Esophagus squamous epithelium (tissue), 5 donors: ENCODE data around the gene KRT74. TPM values are rescaled to one million over a fixed set of nuclear protein-coding genes. Genes with fewer than 3 reads are reported as not detected.

Experiments
- DNase-seq: peaks from one replicate; lab custom pipeline; 2025; lab: John Stamatoyannopoulos, UW
- H3K27ac ChIP-seq, 4 donors: fragments of 200-600 bp; sonication (generic); one replicate each; pipeline ENCODE4 v1.5.1; 2016 to 2019; ENCODE audit warnings: mild to moderate bottlenecking in 1 of 4
- H3K27me3 ChIP-seq, 4 donors: fragments of 200-600 bp; sonication (generic); 1 replicate in 3 of 4; 2 replicates in 1 of 4; pipeline versions ENCODE4 v1.5.1 to v1.6.0; 2017 to 2021; ENCODE audit warnings: antibody characterized with exemption in 1 of 4
- H3K36me3 ChIP-seq, 3 donors: fragments of 200-600 bp; sonication (generic); one replicate each; pipeline ENCODE4 v1.5.1; 2016 to 2019
- H3K4me1 ChIP-seq, 3 donors: fragments of 200-600 bp; sonication (generic); one replicate each; pipeline ENCODE4 v1.5.1; 2017 to 2019
- H3K4me3 ChIP-seq, 4 donors: fragments of 200-600 bp; sonication (generic); 1 replicate in 3 of 4; 2 replicates in 1 of 4; pipeline ENCODE4 v1.5.1; 2016 to 2019; ENCODE audit warnings: mild to moderate bottlenecking in 2 of 4, moderate library complexity in 1 of 4
- H3K9me3 ChIP-seq, 3 donors: fragments of 200-600 bp; sonication (generic); one replicate each; pipeline ENCODE4 v1.5.1; 2016 to 2019
- POLR2A ChIP-seq, 4 donors: fragments of 450-650 bp; IDR thresholded peaks; one replicate each; pipeline ENCODE4 v1.6.1; 2017; ENCODE audit warnings: antibody characterized with exemption in 4 of 4, mild to moderate bottlenecking in 4 of 4, moderate library complexity in 3 of 4
- WGBS, 2 donors: methylation state at CpG; one replicate each; pipeline ENCODE4 v1.1.5; 2018; 5-methylcytosine and 5-hydroxymethylcytosine counted together
- intact Hi-C: fragments of 100-400 bp; cut with DNase I; formaldehyde crosslinking; loops from one replicate; pipeline ENCODE4 v1.15.0; 2022
- total RNA-seq, 4 donors: library from RNA; depleted of rRNA; stranded (reverse); fragments of >200 nt; gene quantifications; one replicate each; pipeline ENCODE4 v1.1.0, GENCODE V29; 2016
- TF ChIP-seq, protein P1 (sequence below), 6 experiments: fragments of 450-650 bp in 4 of 6; fragments of 200-600 bp in 2 of 6; sonication (generic) in 2 of 6; IDR thresholded peaks; one replicate each; pipeline ENCODE4 v1.5.1; 2016 to 2019; ENCODE audit warnings: antibody characterized with exemption in 6 of 6, mild to moderate bottlenecking in 4 of 6, moderate library complexity in 4 of 6
- donor health status: DM: yes; HTN: yes; CAD: no.

The KRT74 gene
- total RNA-seq, 4 donors from 2014 or later, result 0.19 to 6.7 TPM; not detected in 2

DNA sequence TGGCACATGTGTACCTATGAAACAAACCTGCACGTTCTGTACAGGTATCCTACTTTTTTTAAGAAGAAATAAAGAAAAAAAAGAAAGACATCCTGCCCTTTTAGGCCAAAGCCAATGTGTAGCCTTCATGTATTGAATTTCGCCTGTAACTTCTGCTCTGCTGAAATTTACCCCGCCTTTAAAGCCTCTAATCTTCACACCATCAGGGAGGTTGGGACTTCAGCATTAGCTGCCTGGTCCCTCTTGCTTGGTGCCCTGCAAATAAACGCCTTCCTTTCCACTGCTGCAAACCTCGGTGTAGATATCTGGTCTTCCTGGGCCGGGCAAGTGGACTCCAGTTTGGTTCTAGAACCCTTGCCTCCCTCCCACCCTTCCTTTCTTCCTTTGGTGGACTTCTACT lies 18.1 kb downstream of the KRT74 start:
- H3K9me3 ChIP-seq, result no peaks in the 10 kb centered on the region
- intact Hi-C loops, result no loop called here
- H3K4me3 ChIP-seq, result no peak overlapping the region
- H3K4me1 ChIP-seq, result no peaks in the 10 kb centered on the region
- WGBS, 2 donors, result 79 to 83% methylated on average over 6 of the region's 6 CpGs
- no peak overlapping the region for H3K27ac ChIP-seq
- DNase-seq, result no peak
- no peaks in the 10 kb centered on the region for H3K36me3 ChIP-seq
- TF ChIP-seq, protein P1, sequence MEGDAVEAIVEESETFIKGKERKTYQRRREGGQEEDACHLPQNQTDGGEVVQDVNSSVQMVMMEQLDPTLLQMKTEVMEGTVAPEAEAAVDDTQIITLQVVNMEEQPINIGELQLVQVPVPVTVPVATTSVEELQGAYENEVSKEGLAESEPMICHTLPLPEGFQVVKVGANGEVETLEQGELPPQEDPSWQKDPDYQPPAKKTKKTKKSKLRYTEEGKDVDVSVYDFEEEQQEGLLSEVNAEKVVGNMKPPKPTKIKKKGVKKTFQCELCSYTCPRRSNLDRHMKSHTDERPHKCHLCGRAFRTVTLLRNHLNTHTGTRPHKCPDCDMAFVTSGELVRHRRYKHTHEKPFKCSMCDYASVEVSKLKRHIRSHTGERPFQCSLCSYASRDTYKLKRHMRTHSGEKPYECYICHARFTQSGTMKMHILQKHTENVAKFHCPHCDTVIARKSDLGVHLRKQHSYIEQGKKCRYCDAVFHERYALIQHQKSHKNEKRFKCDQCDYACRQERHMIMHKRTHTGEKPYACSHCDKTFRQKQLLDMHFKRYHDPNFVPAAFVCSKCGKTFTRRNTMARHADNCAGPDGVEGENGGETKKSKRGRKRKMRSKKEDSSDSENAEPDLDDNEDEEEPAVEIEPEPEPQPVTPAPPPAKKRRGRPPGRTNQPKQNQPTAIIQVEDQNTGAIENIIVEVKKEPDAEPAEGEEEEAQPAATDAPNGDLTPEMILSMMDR (IDR thresholded peaks at IDR 0.05), result no peak
- no peak for TF ChIP-seq POLR2A (IDR thresholded peaks at IDR 0.05)
- peaks cover 0 to 7% (median 0%) of the 10 kb centered on the region in 4 donors for H3K27me3 ChIP-seq

GRCh38 chr12:52552681-52553195 lies 20.9 kb downstream of the KRT74 start, which contains the start of gene KRT71:
Gene KRT71, minus strand, starts transcription at chr12:52553145. Its CDS starts 68 bp downstream, at chr12:52553077.
- WGBS, 2 donors, result 71 to 96% methylated on average over 3 to 5 of the region's 14 CpGs
- Histone ChIP-seq H3K9me3 (no peaks in the 10 kb centered on the region), H3K36me3 (no peaks in the 10 kb centered on the region), H3K4me1 (no peaks in the 10 kb centered on the region), H3K27ac (no peak within 1 kb of the TSS), H3K27me3 (peaks cover 0 to 14% (median 0%) of the 10 kb centered on the region in 4 donors), H3K4me3 (no peak within 1 kb of the TSS)
- DNase-seq, result no peak
- intact Hi-C loops, result no loop called here
- TF ChIP-seq, protein P1 (IDR thresholded peaks at IDR 0.05), result no peak
- no peak for TF ChIP-seq POLR2A (IDR thresholded peaks at IDR 0.05)

GRCh38 chr12:52552055-52552454 lies 21.6 kb downstream of the KRT74 start:
- no peak for DNase-seq
- Histone ChIP-seq H3K27me3 (peaks cover 0 to 14% (median 0%) of the 10 kb centered on the region in 4 donors), H3K9me3 (no peaks in the 10 kb centered on the region), H3K27ac (no peak overlapping the region), H3K36me3 (no peaks in the 10 kb centered on the region), H3K4me3 (no peak overlapping the region), H3K4me1 (no peaks in the 10 kb centered on the region)
- TF ChIP-seq, protein P1 (IDR thresholded peaks at IDR 0.05), result no peak
- no peak for TF ChIP-seq POLR2A (IDR thresholded peaks at IDR 0.05)
- intact Hi-C loops, result no loop called here
- 88 to 90% methylated on average over 3 of the region's 5 CpGs for WGBS, 2 donors

- 64 to 87% methylated on average over 4 to 5 of the region's 6 CpGs for WGBS, 2 donors
- TF ChIP-seq, protein P1 (IDR thresholded peaks at IDR 0.05), result no peak
- TF ChIP-seq POLR2A (IDR thresholded peaks at IDR 0.05), result no peak
- peaks cover 0 to 14% (median 0%) of the 10 kb centered on the region in 4 donors for H3K27me3 ChIP-seq
- no peak for DNase-seq
- no peak overlapping the region for H3K27ac ChIP-seq
- no peaks in the 10 kb centered on the region for H3K4me1 ChIP-seq
- H3K9me3 ChIP-seq, result no peaks in the 10 kb centered on the region
- H3K36me3 ChIP-seq, result no peaks in the 10 kb centered on the region
- intact Hi-C loops, result no loop called here
- no peak overlapping the region for H3K4me3 ChIP-seq
Measured at GRCh38 chr12:52551216-52551865, 22.3 kb downstream of the KRT74 start.

- Histone ChIP-seq H3K4me3 (no peak overlapping the region), H3K27ac (no peak overlapping the region), H3K4me1 (peaks cover 0 to 32% (median 4%) of the 10 kb centered on the region in 3 donors), H3K27me3 (peaks cover 0 to 14% (median 0%) of the 10 kb centered on the region in 4 donors), H3K36me3 (no peaks in the 10 kb centered on the region), H3K9me3 (no peaks in the 10 kb centered on the region)
- intact Hi-C loops, result no loop called here
- DNase-seq, result no peak
- no peak for TF ChIP-seq POLR2A (IDR thresholded peaks at IDR 0.05)
- TF ChIP-seq, protein P1 (IDR thresholded peaks at IDR 0.05), result no peak
- WGBS, 2 donors, result 89 to 94% methylated on average over 5 to 14 of the region's 15 CpGs
Measured at GRCh38 chr12:52546126-52546525, 27.5 kb downstream of the KRT74 start.
